HG03432 (cell line): ENCODE data around the gene NCOA7.
"Not testable (repeated sequence)": the region's sequence is repeated elsewhere in the genome, so short reads cannot be mapped to it uniquely, and the experiment has no call there.

Source experiments
- ATAC-seq: cut with Tn5 transposase; IDR thresholded peaks from one replicate; pipeline ENCODE4 v1.9.1; 2021; ENCODE audit warnings: mild to moderate bottlenecking, moderate library complexity; ENCODE audit not compliant: unreplicated experiment

Gene NCOA7

GRCh38 chr6:125835221-125835744, 44.5 kb downstream of the NCOA7 start:
- ATAC-seq = no peak

GRCh38 chr6:125836466-125836865, 45.7 kb downstream of the NCOA7 start:
- ATAC-seq = no peak

- no peak for ATAC-seq
These were observed 48.7 kb downstream of the NCOA7 start for GRCh38 chr6:125839471-125839870.

- no peak for ATAC-seq
These were observed 49.1 kb downstream of the NCOA7 start for GRCh38 chr6:125839879-125840278.

GRCh38 chr6:125841356-125842090, 50.8 kb downstream of the NCOA7 start:
- ATAC-seq = no peak

GRCh38 chr6:125842091-125842626, 51.4 kb downstream of the NCOA7 start:
- no peak for ATAC-seq

- no peak for ATAC-seq
These were observed 52.8 kb downstream of the NCOA7 start for GRCh38 chr6:125843593-125843992.

- ATAC-seq = no peak
These were observed 54.2 kb downstream of the NCOA7 start for GRCh38 chr6:125844989-125845388.

- ATAC-seq = no peak
These were observed 55.7 kb downstream of the NCOA7 start for GRCh38 chr6:125846292-125847024.

GRCh38 chr6:125848286-125848685, 57.5 kb downstream of the NCOA7 start:
- not testable (repeated sequence) for ATAC-seq

- no peak for ATAC-seq
These were observed 59.6 kb downstream of the NCOA7 start for GRCh38 chr6:125850361-125850760.

GRCh38 chr6:125852587-125852986, 61.8 kb downstream of the NCOA7 start:
- ATAC-seq = no peak

- no peak for ATAC-seq
These were observed 62.4 kb downstream of the NCOA7 start for GRCh38 chr6:125853168-125853567.

GRCh38 chr6:125853756-125854155, 63.0 kb downstream of the NCOA7 start:
- no peak for ATAC-seq

GRCh38 chr6:125854355-125854754, 63.6 kb downstream of the NCOA7 start:
- no peak for ATAC-seq

GRCh38 chr6:125855783-125856182, 65.0 kb downstream of the NCOA7 start:
- ATAC-seq = no peak

- no peak for ATAC-seq
These were observed 67.1 kb downstream of the NCOA7 start for GRCh38 chr6:125857846-125858245.

- ATAC-seq = peak; percentile 89
These were observed 67.9 kb downstream of the NCOA7 start for GRCh38 chr6:125858427-125859320.

GRCh38 chr6:125859727-125860126, 69.0 kb downstream of the NCOA7 start:
- no peak for ATAC-seq

GRCh38 chr6:125863023-125863422, 72.3 kb downstream of the NCOA7 start:
- ATAC-seq = no peak

- ATAC-seq = no peak
These were observed 74.3 kb downstream of the NCOA7 start for GRCh38 chr6:125865015-125865414.
